ENCODE measurements around the gene GPR132. TPM values are rescaled to one million over a fixed set of nuclear protein-coding genes. Genes with fewer than 3 reads are reported as not detected.

GPR132 gene
- total RNA-seq, 1 experiment from 2014 or later, result 0.20 TPM

DNA sequence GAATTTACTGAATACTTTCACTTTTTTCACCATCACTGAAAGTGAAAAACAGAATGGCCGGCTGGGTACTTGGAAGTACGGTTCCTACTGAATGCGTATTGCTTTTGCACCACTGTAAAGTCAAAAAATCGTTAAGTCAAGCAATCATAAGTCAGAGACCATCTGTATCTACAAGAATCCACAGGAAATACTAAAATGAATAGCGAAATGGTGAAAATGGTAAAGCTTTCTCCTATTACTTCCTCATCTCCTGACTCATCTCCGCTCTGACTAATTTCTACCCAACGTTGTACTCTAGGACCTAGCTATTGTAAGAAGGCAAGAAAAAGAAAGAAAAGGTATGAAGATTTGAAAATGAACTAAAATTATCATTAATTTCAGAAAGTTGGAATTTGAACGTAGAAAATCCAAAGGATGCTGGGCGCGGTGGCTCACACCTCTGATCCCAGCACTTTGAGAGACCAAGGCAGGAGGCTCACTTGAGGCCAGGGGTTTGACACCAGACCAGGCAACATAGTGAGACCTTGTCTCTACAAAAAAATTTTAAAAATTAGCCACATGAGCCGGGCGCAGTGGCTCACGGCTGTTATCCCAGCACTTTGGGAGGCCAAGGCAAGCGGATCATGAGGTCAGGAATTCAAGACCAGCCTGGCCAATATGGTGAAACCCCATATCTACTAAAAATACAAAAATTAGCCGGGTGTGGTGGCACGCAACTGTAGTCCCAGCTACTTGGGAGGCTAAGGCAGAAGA lies 39.0 kb downstream of the GPR132 start:
- Histone ChIP-seq H3K79me1 (ENCODE audit: insufficient read depth, low read depth, low read length, poor library complexity, severe bottlenecking) (no peaks in the 10 kb centered on the region), H2BK12ac (ENCODE audit: insufficient read length, low read depth, low read length) (no peak overlapping the region), H4K91ac (ENCODE audit: insufficient read length, low read depth, low read length) (no peak overlapping the region), H3K4me2 (ENCODE audit: insufficient read depth, insufficient read length, low read length) (no peak overlapping the region), H3K23ac (ENCODE audit: insufficient read length, low read depth, low read length) (no peak overlapping the region), H2BK15ac (ENCODE audit: low read depth, low read length) (no peak overlapping the region), H3K27me3 (ENCODE audit: insufficient read depth, low read length) (no peaks in the 10 kb centered on the region), H3K79me2 (ENCODE audit: insufficient read depth, low read length) (no peaks in the 10 kb centered on the region), H3K18ac (ENCODE audit: insufficient read length, low read depth, low read length) (no peak overlapping the region), H4K8ac (replicated peaks; ENCODE audit: insufficient read length, low read depth, low read length) (no peak overlapping the region), H2BK20ac (ENCODE audit: low read depth, low read length, poor library complexity, severe bottlenecking) (no peak overlapping the region), H2AFZ (ENCODE audit: low read length) (no peak overlapping the region), H3T11ph (ENCODE audit: low read length) (no peak overlapping the region), H3K27ac (ENCODE audit: insufficient read length, low read depth, low read length) (no peak overlapping the region), H2BK120ac (ENCODE audit: low read depth, low read length, poor library complexity, severe bottlenecking) (no peak overlapping the region), H3K23me2 (ENCODE audit: insufficient read length, low read depth, low read length, poor library complexity, severe bottlenecking) (peaks cover 7% of the 10 kb centered on the region), H3K14ac (ENCODE audit: insufficient read depth, low read length) (no peak overlapping the region), H3K9me3 (ENCODE audit: control insufficient read depth, low read depth, low read length) (no peaks in the 10 kb centered on the region), H2BK5ac (ENCODE audit: insufficient read length, low read length) (no peak overlapping the region), H3K4me1 (ENCODE audit: insufficient read depth, low read length) (no peaks in the 10 kb centered on the region), H4K20me1 (ENCODE audit: control insufficient read depth, insufficient read depth, insufficient read length) (no peaks in the 10 kb centered on the region), H3K9ac (ENCODE audit: extremely low read depth, insufficient read length, low read length) (no peak overlapping the region), H3K56ac (ENCODE audit: insufficient read length, low read depth, low read length) (no peak overlapping the region), H3K4ac (ENCODE audit: low read depth, low read length) (no peak overlapping the region), H2AK5ac (ENCODE audit: insufficient read length, low read length) (no peak overlapping the region), H4K5ac (ENCODE audit: insufficient read length, low read depth, low read length) (no peak overlapping the region)
- peaks cover 0 to 3% (median 0%) of the 10 kb centered on the region in 3 experiments; a peak in 2 of 7 replicates for H3K36me3 Mint-ChIP-seq (ENCODE audit: insufficient read depth in 1 of 3, low read depth in 3 of 3)
- DNase-seq, result no peak
- TF ChIP-seq, protein P1, sequence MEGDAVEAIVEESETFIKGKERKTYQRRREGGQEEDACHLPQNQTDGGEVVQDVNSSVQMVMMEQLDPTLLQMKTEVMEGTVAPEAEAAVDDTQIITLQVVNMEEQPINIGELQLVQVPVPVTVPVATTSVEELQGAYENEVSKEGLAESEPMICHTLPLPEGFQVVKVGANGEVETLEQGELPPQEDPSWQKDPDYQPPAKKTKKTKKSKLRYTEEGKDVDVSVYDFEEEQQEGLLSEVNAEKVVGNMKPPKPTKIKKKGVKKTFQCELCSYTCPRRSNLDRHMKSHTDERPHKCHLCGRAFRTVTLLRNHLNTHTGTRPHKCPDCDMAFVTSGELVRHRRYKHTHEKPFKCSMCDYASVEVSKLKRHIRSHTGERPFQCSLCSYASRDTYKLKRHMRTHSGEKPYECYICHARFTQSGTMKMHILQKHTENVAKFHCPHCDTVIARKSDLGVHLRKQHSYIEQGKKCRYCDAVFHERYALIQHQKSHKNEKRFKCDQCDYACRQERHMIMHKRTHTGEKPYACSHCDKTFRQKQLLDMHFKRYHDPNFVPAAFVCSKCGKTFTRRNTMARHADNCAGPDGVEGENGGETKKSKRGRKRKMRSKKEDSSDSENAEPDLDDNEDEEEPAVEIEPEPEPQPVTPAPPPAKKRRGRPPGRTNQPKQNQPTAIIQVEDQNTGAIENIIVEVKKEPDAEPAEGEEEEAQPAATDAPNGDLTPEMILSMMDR (conservative IDR thresholded peaks at IDR 0.05), result no peak
- peaks cover 16 to 17% of the 10 kb centered on the region in 2 experiments for H3K4me1 Mint-ChIP-seq
- WGBS (ENCODE audit: extremely low coverage, insufficient read length, low lambda C conversion rate), result no CpG with 5 or more reads among the region's 16 CpGs
- H3K9me3 Mint-ChIP-seq, result peaks cover 0 to 3% of the 10 kb centered on the region in 2 experiments; a peak in 2 of 5 replicates
- H3K27me3 Mint-ChIP-seq (ENCODE audit: low read depth), result peaks cover 28% of the 10 kb centered on the region
- H3K4me3 Mint-ChIP-seq, result no peak overlapping the region
- no peak overlapping the region for H3K27ac Mint-ChIP-seq

Data from H9 (cell line).